Iris pigment epithelial cell (primary cell): Measurements from ENCODE around the gene EMD.
A peak's percentile ranks its signal among the peaks of the same experiment; 100 is the strongest.
"Not testable (repeated sequence)": the region's sequence is repeated elsewhere in the genome, so short reads cannot be mapped to it uniquely, and the experiment has no call there.

Experiments
- DNase-seq: peaks from one replicate; pipeline ENCODE4 v3.0.0-alpha.2; 2011; ENCODE audit warnings: low read depth

The EMD gene

DNA sequence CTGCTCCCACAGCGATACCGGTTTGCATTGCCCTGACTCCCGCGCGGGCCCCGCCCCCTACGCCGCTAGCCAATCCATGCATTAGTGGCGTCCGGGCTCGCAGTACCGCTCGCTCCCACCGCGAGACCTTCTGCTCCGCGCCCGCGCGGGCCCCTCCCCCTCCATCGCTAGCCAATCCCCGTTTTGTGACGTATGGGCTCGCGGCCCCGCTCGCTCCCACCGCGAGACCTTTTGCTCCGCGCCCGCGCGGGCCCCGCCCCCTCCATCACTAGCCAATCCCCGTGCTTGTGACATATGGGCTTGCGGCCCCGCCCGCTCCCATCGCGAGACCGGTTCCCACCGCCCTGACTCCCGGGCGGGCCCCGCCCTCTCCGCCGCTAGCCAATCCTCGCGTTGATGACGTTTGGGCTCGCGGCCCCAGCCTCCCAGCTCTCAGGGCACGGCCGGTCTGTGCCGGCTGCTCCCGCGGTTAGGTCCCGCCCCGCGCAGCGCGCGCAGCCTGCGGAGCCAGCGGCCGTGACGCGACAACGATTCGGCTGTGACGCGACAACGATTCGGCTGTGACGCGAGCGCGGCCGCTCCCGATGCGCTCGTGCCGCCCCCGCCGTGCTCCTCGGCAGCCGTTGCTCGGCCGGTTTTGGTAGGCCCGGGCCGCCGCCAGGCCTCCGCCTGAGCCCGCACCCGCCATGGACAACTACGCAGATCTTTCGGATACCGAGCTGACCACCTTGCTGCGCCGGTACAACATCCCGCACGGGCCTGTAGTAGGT is at the start of gene EMD:
EMD (plus strand) TSS at position 497 of the 770 bp plus-strand sequence; CDS start at position 687, 190 bp downstream.
- peak; percentile 97 for DNase-seq

DNA sequence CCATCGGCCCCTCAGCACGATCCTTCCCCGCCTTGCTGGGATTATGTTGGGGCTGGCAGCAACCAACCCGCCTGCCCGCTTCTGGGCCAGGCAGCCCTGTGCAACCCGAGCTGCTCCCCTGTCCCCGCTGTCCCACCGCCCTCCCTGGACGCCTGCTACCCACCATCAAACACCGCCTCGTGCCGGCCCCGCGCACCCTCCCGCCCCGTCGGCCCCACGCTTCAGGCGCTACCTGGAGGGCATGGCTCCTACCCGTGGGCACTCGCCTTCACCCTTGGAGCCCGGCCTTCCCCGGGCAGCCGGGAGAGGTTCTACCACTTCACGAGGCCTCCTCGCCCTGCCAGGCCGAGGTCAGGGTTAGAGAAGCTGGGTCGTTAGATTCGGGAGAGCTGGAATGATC is 46.5 kb upstream of the EMD start:
- no peak for DNase-seq

DNA sequence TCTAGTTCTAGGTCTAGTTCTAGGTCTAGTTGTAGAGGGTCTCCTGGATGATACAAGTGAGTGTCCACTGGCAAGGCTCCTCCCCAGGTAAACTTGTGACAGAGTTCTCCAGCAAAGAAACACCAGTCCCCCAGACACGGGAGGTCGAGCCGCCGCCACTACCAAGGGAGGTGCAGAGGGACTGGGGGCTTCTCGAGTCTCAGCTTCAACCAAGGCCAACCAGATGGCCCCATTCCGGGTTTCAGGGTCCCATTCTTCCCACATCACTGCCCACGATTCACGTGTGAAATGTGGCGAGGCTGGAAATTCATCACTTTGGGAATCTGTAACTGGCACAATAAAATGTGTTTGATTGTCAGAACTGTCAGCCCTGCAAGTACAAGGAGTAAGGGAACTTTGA is 46.0 kb upstream of the EMD start:
- no peak for DNase-seq

DNA sequence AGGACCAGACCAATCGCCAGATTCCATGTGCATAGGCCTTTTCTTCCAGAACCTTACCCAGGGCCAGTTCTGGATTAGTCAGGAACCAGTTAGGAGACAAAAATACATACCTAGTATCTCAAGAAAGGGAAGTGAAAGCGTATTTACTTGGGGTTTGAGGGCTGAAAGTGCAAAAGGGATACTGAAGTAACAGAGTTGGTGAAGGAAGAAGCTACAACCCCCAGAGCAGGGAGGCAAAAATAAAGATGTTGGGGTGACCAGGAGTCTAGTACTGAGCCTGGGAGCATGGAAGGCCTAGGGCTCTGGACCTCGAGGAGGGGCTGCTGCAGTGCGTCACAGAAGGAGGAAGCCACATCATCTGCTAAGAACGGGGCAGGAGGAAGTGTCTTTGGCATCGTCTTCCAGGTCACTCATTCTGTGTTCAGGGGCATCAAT is 45.2 kb upstream of the EMD start:
- DNase-seq, result no peak

DNA sequence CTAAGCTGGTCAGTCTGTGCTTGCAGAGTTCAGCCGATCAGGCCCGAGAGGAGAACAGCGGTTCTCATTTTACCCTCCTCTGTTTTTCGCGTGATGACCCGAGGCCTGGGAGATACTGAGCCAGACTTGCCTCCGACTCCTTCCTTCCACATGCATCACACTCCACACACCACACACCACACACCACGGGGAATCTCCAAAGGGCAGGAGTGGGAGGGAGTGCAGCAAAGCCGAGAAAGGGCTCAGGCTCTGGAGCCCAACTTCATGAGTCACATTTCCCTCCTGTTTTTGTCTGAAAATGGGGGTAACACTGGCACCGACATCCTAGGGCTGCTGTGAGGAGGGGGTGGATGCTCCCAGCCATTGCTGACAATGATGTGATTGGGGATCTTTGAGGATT is 44.6 kb upstream of the EMD start:
- no peak for DNase-seq

DNA sequence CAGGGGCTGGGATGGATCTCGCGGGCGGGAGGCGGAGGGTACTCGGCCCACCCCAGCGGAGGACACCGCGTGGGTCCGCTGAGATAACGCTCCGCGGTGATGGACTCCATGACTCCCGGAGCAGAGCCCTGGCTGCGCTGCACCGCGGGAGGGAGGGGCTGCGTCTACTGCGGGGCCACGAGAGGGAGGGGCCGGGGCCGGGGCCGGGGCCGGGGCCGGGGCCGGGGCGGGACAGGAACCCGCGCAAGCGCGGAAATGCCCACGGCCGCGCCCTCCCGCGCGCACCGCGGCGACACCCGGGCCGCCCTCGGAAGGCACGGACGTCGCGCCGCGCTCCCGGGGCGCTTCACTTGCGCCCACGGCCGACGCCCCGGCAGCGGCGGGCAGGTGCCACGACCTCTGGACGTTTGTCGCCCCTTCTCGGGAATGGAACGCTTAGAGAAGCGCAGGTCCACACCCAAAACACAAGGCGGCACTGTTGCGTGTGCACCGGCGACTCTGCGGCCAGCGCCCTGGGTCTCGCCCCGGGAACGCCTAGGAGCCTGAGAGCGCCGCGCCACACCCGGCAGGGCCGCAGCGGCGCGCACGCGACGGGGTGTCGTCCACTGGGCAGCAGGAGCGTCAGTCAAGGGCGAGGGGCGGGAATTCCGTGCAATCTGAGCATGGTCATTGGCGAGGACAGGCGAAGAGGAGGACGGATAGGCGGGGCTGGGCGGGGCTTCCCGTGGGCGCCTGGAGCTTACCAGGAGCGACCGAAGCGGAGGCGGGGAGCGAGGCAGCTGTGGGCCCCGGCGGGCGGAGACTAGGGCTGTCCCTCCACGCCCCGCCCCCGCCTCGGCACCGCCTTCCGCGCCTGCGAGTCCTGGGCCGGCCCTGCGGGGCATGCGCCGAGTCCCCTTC is 37.4 kb upstream of the EMD start:
- not testable (repeated sequence) for DNase-seq

DNA sequence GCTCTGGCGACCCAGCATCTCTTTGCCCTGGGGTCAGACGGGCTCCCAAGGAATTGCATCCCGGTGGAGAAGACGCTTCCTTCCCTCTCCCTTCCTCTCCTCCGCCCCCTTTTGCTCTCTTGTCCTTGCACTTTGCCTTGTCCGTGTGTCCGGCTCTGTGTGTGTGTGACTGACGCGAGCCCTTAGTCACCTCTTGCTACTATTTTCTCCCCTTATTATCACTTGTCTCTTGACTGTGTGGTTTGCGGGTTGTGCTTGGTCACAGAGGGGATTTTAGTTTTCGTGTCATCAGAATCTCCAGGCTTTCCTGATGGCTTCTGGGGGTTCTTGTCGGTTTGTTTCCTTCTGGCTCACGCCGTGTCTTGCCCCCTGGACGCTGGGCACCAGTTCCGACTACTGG is 36.0 kb upstream of the EMD start:
- DNase-seq, result not testable (repeated sequence)

DNA sequence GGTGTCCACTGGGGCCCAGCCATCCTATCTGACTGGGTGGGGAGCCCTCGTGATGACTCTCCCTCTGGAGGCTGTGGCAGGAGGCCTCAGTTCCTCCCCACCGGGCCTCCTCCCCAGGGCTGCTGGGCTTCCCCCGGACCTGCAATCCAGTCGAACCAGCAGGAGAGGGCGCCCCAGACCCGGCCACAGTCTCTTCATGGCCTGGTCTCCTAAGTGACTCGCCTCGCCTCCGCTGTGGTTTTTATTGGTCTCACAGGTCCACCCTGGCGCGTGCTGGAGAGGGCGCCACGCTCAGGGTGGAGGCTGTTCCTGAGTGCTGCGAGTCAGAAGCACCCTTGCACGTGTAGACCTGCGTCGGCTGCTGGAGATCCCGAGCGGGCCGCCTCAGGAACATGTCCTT is 35.5 kb upstream of the EMD start:
- not testable (repeated sequence) for DNase-seq

DNA sequence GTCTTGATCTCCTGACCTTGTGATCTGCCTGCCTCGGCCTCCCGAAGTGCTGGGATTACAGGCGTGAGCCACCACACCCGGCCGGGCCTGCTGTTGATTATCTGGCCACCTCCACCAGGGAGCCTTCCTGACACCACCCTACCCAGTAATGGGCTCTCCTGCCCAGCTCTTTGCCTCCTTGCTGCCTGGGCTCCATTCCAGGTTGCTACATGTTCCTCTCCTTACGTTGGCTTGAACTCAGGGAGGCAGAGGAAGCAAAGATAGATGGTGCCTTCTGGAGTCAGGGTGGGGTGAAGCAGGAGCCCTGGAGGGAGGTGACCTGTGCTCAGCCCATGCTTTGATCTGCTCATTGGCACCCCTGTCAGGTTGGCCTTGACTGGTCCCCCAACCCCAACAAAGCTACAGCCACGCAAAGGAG is 31.0 kb upstream of the EMD start:
- DNase-seq, result no peak

DNA sequence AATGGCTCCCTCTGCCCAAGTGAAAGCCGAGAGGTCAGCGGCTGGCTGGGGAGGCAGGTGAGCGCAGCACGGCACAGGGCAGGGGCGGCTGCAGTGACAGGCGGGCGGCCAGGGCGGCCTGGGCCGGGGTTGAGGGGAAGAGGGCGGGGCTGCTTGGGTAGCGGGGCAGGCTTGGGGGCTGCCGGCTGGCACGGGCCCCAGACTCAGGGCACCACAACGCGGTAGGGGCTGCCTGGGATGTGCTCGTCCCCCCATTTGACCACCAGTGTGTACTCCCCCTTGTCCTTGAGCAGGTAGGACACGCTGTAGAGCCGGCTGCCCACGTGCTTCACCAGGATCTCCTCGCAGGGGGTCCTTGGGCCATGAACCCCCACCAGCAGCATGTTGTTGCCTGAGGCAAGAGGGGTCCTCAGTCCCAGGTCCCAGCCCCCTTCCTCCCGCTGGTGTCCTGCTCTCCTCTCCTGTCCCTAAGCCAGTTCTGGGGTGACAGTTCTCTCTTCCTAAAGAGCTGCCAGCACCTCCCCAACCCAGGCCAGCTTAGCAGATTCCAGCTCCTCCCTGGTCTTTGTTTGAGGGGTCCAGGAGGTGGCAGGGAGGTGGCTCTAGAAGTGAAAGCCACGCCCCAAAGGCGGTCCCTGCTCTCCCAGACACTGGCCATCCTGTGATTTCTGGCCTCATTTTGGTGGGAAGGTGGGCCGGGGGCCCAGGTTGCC is 30.3 kb upstream of the EMD start:
- DNase-seq, result no peak

DNA sequence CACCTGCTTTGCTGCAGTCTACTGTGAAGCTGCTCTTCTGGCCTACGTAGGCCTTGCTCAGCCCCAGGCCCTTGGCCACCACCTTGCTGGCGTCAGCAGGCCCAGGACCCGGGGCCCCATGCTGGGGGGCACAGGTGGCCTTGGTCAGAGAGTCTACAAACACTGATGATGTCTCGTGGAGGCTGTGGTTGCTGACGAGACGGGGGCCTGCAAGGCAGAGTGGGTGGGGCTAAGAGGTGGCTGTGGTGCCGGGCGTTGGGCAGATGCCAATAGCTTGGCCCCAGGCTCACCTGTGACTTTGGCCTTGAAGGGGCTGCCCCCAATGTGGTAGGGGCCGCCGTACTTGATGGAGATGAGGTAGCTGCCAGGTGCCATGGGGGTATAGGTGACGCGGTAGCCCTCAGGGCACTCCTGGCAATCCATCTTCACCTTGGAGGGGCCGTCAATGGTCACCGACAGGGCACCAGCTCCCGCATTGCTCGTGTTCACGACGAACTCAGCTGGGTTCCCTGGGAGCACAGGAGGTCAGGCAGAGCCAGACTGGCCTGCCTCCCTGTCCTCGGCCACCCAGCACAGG is 29.6 kb upstream of the EMD start:
- DNase-seq, result no peak

DNA sequence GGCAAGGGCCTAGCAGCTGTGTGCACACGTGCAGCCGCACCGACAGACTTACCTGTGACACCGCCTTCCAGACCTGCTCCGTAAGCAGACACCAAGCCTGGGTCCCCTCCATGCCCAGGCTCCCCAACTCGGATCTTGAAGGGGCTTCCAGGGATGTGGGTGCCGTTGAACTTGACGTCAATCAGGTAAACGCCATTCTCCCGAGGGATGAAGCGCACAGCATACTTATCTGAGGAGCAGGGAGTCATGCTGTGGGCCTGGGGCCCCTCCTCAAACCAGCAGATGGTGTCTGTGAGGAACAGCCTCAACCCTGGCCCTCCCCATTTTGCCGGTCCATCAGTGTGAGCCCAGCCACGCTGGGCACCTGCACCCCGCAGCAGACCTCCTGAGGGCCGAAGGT is 29.1 kb upstream of the EMD start:
- no peak for DNase-seq

DNA sequence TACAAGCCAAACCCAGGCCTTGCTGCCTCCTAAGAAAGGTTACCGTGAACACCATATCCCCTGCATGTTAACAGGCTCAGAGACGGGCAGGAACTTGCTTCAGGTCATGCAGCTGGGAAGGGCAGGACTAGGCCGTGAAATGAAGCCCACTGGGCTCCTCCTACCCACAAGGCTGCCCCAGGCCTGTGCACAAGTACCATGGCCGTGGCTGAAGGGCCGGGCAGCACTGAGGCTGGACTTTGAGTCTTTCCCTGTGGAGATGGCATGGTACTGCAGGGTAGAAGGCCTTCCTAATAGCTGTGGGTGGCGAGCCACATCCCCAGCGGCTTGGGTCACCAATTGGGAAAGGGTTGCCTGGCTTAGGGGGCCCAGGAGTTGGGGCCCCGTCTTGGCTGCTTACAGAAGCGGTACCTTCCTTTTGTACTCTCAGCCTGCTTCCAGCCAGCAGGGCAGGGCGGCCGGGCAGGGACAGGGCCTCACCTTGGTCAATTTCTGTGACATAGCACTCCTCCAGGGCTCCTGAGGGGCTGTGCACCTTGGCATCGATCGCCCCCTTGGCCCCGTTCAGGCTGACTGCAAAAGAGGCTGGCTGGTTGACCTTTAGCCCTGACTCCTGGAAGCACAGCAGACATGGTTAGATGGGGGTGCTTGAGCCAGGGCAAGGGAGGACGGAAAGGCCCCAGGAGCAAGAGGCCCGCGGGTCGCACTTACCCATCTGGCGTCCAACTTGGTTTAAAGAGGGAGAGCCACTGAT is 28.5 kb upstream of the EMD start:
- no peak for DNase-seq

DNA sequence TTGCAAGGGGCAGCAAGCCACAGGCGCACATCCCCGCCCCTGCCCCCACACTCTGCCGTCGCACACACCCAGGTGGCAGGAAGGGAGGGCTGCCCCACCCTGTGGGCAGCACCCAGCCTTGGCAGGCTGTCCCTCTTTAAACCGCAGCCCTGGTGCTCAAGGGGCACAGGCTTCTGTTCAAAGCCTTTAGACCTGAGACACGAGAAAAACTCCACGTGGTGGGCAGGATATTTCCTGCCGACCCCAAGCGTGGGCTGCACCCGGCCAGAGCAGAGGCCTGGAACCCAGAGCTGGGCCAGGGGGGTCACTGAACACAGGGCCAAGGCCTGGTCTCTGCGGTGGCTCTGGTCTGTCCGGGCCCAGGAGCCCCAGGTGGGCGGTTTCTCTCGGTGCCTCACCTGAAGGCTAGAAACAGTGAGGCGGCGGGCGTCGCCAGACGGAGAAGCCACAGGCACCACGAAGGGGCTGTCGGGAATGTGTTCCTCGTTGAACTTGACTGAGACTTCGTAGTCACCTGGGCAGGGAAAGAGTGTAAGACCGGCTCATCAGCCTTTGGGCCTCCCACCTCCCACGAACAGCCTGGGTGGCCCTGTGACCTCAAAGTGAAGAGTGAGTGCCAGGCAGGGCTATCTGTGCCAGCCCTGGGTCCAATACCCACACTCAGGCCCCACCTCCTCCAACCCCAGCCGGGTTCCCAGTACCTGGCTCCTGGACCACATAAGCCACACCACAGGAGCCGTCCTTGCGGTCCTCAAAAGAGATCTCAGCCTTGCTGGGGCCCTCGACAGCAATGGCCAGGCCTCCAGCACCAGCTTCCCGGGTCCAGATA is 27.7 kb upstream of the EMD start:
- no peak for DNase-seq

DNA sequence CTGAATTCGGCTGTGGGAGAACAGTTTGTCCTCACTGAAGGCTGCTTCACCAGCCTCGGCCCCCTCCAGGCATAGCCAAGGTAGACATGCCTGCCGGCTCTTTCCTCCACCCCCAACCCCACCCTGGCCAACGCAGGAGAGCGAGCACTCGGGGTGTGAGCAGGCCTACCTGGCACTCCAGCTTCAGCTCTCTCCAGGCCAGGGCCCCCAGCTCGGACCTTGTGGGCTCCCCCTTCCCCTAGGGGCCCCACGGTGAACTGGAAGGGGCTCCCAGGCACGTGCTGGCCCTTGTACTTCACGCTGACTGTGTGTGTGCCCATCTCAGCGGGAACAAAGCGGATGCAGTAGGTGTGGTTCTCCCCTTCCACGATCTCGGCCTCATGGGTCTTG is 27.1 kb upstream of the EMD start:
- no peak for DNase-seq

DNA sequence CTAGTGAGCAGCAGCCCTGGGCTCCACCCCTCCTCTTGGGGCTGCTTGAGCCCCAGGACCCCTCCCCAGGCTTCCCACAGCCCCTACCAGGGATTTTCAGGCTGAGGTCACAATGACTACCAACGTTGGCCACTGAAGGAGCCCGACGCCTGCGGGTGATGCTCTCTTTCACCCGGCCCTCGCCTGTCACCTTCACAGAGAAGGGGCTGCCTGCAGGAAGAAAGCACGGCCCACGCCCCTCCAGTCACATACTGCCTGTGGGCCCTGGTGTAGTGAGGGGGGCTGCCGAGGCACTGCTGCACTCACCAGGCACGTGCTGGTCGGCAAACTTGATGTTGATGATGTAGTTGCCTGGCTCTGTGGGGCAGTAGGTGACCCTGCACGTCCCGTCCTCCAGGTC is 26.6 kb upstream of the EMD start:
- no peak for DNase-seq

DNA sequence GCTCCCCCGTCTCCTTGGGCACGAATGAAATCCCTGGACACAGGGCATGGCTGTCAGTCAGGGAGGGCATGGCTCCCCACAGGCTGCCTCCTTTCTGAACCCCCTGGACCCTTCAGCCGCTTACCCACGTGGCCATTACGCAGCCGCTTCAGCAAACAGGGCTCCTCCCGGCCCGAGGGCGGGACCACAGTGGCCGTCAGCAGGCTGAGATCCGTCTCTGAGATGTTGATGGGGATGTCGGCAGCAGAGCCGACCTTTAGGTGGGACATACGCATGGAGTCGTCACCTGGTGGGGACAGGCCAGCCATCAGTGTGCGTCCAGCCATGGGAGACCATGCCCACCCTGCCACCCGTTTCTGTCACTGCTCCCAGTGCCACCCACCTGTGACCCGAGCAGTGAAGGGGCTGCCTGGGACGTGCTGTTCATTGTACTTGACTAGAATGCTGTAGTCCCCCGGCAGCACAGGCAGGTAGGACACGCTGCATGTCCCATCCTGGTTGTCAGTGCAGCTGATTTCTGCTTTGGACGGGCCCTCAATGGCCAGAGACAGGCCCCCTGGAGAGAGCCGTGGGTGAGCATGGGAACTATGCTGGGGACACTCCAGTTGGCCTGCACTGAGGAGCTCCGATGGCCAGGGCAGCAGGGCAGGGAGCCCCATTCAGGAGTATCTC is 25.8 kb upstream of the EMD start:
- DNase-seq, result no peak

DNA sequence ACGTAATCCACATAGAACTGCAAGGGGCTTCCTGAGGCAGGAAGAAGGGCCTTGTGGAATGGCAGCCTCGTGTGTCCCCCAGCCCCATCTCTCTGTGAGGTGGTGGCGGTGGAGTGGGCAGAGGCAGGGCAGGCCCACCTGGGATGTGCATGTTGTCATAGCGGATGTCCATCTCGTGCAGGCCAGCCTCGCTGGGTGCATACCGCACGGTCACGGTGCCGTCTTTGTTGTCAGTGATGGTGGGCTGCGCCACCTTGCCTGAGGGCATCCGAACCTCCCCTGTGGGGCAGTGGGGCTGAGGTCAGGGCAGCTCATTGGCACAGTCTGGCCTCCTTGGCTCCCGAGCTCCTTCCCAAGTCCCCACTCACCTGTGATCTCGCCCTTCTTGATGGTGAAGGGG is 25.1 kb upstream of the EMD start:
- no peak for DNase-seq

DNA sequence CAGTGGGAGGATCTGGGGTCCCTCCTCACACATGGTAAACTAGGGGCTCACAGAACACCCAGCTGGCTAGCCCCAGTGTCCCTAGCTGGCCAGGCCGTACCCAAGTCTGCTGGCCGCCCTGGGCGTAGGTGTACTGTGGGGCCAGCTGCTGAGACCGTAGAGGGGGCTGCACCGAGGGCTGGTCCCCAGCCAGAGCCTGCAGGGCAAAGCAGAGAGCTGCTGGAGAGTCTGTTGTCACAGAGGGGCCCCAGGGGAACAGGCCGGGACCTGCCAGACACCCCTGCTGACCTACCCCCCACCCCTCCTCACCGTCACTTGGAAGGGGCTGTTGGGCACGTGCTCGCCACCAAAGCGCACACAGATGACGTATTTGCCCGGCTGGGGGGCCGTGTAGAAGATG is 24.6 kb upstream of the EMD start:
- DNase-seq, result no peak
